HG03432 (cell line): Measurements from ENCODE around the gene CYGB.

Experiments
- ATAC-seq: cut with Tn5 transposase; IDR thresholded peaks from one replicate; pipeline ENCODE4 v1.9.1; 2021; ENCODE audit warnings: mild to moderate bottlenecking, moderate library complexity; ENCODE audit not compliant: unreplicated experiment

The CYGB gene

GRCh38 chr17:76487451-76488192 lies 49.9 kb downstream of the CYGB start:
- no peak for ATAC-seq

- ATAC-seq = no peak
These were observed 51.9 kb downstream of the CYGB start for GRCh38 chr17:76485569-76485968.

- no peak for ATAC-seq
These were observed 53.2 kb downstream of the CYGB start for GRCh38 chr17:76484228-76484725.

- ATAC-seq = peak; percentile 67
These were observed 56.3 kb downstream of the CYGB start for GRCh38 chr17:76481071-76481655.

GRCh38 chr17:76480632-76481031 lies 56.9 kb downstream of the CYGB start:
- ATAC-seq = no peak

- no peak for ATAC-seq
These were observed 57.9 kb downstream of the CYGB start for GRCh38 chr17:76479515-76480060.

- ATAC-seq = no peak
These were observed 58.6 kb downstream of the CYGB start for GRCh38 chr17:76478730-76479514.

- ATAC-seq = no peak
These were observed 59.4 kb downstream of the CYGB start for GRCh38 chr17:76478097-76478496.

- no peak for ATAC-seq
These were observed 59.9 kb downstream of the CYGB start for GRCh38 chr17:76477576-76477975.
